H1 (cell line): ENCODE measurements around the gene RELA. TPM values are rescaled to one million over a fixed set of nuclear protein-coding genes. Genes with fewer than 3 reads are reported as not detected.

Experiments used
- ASH2L ChIP-seq: fragments of 200-600, 300-600 bp; sonication (generic); IDR thresholded peaks from one replicate; pipeline ENCODE4 v1.7.1; 2017; ENCODE audit warnings: low read length
- CBX8 ChIP-seq: fragments of 300-800, 300-1000 bp; sonication (generic); IDR thresholded peaks from 2 replicates; pipeline ENCODE4 v1.7.1; 2016; ENCODE audit warnings: low read depth, low read length, borderline replicate concordance
- EP300 ChIP-seq, 2 experiments: IDR thresholded peaks; 1 replicate in 1 of 2; 2 replicates in 1 of 2; pipeline ENCODE4 v1.6.1; 2011 to 2012; ENCODE audit warnings: low read depth in 2 of 2, low read length in 2 of 2, mild to moderate bottlenecking in 2 of 2, borderline replicate concordance in 1 of 2, inconsistent platforms in 1 of 2, moderate library complexity in 1 of 2
- KDM4A ChIP-seq: IDR thresholded peaks from one replicate; pipeline ENCODE4 v1.7.1; 2012; ENCODE audit warnings: low read depth, mild to moderate bottlenecking, moderate library complexity, low read length, inconsistent platforms; ENCODE audit not compliant: severe bottlenecking
- MAFK ChIP-seq: IDR thresholded peaks from 2 replicates; pipeline ENCODE4 v1.6.1; 2012; ENCODE audit warnings: low read depth, mild to moderate bottlenecking, improper control_type of control experiment, low read length
- RXRA ChIP-seq: IDR thresholded peaks from 2 replicates; pipeline ENCODE4 v1.6.1; 2011; ENCODE audit warnings: low read depth, mild to moderate bottlenecking, low read length, moderate library complexity; ENCODE audit not compliant: insufficient read depth
- SAP30 ChIP-seq: fragments of 300-600 bp; sonication (generic); IDR thresholded peaks from 2 replicates; pipeline ENCODE4 v1.7.1; 2012; ENCODE audit warnings: low read length, moderate library complexity, mild to moderate bottlenecking, inconsistent platforms; ENCODE audit not compliant: insufficient read depth, insufficient replicate concordance
- SIX5 ChIP-seq: IDR thresholded peaks from 2 replicates; pipeline ENCODE4 v1.6.1; 2011; ENCODE audit warnings: mild to moderate bottlenecking, low read depth, low read length
- TCF12 ChIP-seq: IDR thresholded peaks from 2 replicates; pipeline ENCODE4 v1.6.1; 2011; ENCODE audit warnings: low read depth, mild to moderate bottlenecking, low read length
- polyA plus RNA-seq, 7 experiments: library from polyadenylated mRNA; depleted of rRNA in 3 of 7; stranded (reverse) in 5 of 7; unstranded in 2 of 7; fragments of >200 nt in 5 of 7; fragments of 200-250 nt in 2 of 7; gene quantifications; 1 replicate in 5 of 7; 2 replicates in 1 of 7; 4 replicates in 1 of 7; pipeline versions ENCODE4 v1.2.1 to v1.2.3, GENCODE V29; 2011 to 2013; ENCODE audit warnings: missing spikeins in 2 of 7, mixed read lengths in 2 of 7
- total RNA-seq: library from RNA; stranded (reverse); fragmentation: NEBNext Ultra II Directional; extraction: Animal tissue kit (Norgen Biotek cat#: 25700); gene quantifications from 2 replicates; pipeline ENCODE4 v1.2.1, GENCODE V29; 2021

RELA gene
- total and polyA plus RNA-seq, 2 of the 8 experiments (the other 6 are each of a cell fraction or from before 2014, with no cell fraction given): 21.9 to 27.5 TPM

- no peak for TF ChIP-seq TCF12
- no peak for TF ChIP-seq SAP30
- no peak for TF ChIP-seq EP300 (IDR thresholded peaks at IDR 0.05; ENCODE audit: borderline replicate concordance in 1 of 2, low read depth in 2 of 2, low read length in 2 of 2)
- TF ChIP-seq RXRA: no peak
- TF ChIP-seq KDM4A: no peak
- TF ChIP-seq CBX8: no peak
- no peak for TF ChIP-seq MAFK
- no peak for TF ChIP-seq ASH2L
- no peak for TF ChIP-seq SIX5
These were observed 7.0 kb downstream of the RELA start (continued) for GRCh38 chr11:65655570-65656332.
